ENCODE data around the gene CWC27. TPM values are rescaled to one million over a fixed set of nuclear protein-coding genes. Genes with fewer than 3 reads are reported as not detected.

CWC27 gene
- total RNA-seq, 4 donors from 2014 or later = 13.0 to 22.9 (median 19.9) TPM

DNA sequence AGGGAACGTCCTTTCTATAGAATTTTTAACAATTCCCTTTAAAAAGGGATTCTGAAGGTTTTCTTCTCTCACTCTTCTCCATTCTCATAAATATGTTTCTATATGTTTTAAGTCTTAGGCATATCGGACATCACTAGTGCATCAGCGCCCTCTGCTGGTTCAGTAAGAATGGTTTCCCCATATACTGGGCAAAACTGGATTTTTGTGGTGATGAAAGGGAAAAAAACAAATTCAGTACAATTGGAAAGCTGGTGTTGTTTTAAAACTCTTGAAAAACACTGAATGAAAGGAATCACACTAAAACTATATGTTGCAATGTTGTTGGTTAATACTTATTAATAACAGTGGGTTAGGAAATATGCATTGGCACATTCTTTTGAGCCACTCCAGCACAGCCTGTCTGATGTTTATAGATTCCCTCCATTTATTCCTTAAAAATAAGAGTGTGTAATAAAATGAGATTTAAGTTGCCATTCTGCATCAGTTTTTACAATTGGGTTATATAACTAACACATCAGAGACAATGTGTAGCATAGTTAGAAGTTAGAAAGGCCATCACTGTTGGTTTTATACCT, 15.8 kb downstream of the CWC27 start:
- Histone ChIP-seq H3K36me3 (peaks cover 5 to 22% of the 10 kb centered on the region in 2 donors), H3K9me3 (no peaks in the 10 kb centered on the region), H3K4me1 (peaks cover 0 to 6% (median 0%) of the 10 kb centered on the region in 3 donors), H3K4me3 (no peak overlapping the region), H3K27ac (no peak overlapping the region), H3K27me3 (no peaks in the 10 kb centered on the region)
- TF ChIP-seq EP300 (IDR thresholded peaks at IDR 0.05) = no peak
- TF ChIP-seq, protein P1, sequence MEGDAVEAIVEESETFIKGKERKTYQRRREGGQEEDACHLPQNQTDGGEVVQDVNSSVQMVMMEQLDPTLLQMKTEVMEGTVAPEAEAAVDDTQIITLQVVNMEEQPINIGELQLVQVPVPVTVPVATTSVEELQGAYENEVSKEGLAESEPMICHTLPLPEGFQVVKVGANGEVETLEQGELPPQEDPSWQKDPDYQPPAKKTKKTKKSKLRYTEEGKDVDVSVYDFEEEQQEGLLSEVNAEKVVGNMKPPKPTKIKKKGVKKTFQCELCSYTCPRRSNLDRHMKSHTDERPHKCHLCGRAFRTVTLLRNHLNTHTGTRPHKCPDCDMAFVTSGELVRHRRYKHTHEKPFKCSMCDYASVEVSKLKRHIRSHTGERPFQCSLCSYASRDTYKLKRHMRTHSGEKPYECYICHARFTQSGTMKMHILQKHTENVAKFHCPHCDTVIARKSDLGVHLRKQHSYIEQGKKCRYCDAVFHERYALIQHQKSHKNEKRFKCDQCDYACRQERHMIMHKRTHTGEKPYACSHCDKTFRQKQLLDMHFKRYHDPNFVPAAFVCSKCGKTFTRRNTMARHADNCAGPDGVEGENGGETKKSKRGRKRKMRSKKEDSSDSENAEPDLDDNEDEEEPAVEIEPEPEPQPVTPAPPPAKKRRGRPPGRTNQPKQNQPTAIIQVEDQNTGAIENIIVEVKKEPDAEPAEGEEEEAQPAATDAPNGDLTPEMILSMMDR (IDR thresholded peaks at IDR 0.05) = peak; percentile 65 to 80 (median 75)
- TF ChIP-seq POLR2AphosphoS5 (IDR thresholded peaks at IDR 0.05) = no peak
- WGBS, 2 donors (ENCODE audit: low coverage in 1 of 2) = 0 to 2% methylated on average over 3 of the region's 3 CpGs
- ATAC-seq = peak; percentile 73

DNA sequence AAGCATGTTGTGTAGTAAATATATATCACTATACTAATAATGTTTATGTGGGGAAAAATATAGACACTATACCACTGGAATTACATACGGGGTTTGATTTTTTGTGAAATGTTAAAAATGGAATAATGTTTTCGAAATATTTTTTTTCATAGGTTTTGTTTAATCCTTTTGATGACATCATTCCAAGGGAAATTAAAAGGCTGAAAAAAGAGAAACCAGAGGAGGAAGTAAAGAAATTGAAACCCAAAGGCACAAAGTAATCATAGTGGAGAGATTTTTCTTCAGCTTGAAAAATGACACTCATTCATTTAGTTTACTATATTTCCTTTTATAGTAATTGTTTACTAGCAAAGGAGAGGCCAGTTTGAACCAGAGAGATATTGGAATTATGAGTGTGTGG, 17.6 kb downstream of the CWC27 start:
- TF ChIP-seq, protein P1 (IDR thresholded peaks at IDR 0.05) = no peak
- TF ChIP-seq POLR2AphosphoS5 (IDR thresholded peaks at IDR 0.05) (no peak), EP300 (IDR thresholded peaks at IDR 0.05) (no peak), POLR2A (IDR thresholded peaks at IDR 0.05) (no peak)
- no peak overlapping the region for H3K27ac ChIP-seq
- WGBS, 2 donors (ENCODE audit: low coverage in 1 of 2) = 80 to 87% methylated on average over 2 of the region's 2 CpGs
- peaks cover 5 to 32% of the 10 kb centered on the region in 2 donors for H3K36me3 ChIP-seq
- no peaks in the 10 kb centered on the region for H3K9me3 ChIP-seq
- no peaks in the 10 kb centered on the region for H3K27me3 ChIP-seq
- ATAC-seq = no peak
- peaks cover 0 to 6% (median 0%) of the 10 kb centered on the region in 3 donors for H3K4me1 ChIP-seq
- no peak overlapping the region for H3K4me3 ChIP-seq

DNA sequence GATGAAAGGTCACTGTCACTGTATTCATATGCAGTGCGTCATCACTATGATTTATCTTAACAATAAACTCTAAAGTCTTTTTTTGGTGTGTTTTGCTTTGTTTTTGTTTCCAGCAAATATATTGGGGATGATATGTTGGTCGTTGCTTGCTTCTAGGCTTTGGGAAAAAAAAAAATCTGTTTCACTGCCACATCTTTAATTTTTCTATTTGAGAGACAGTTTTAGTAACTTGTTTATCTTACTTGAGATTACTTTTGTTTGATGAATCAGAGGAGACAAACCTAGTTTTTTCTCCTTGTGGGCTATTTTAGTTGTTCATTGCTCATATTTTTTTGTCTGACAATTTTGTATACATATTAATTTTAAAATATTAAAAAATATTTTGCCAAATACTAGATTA, 19.4 kb downstream of the CWC27 start:
- 74 to 78% methylated on average over 2 of the region's 2 CpGs for WGBS, 2 donors (ENCODE audit: low coverage in 1 of 2)
- no peak overlapping the region for H3K27ac ChIP-seq
- ATAC-seq = no peak

DNA sequence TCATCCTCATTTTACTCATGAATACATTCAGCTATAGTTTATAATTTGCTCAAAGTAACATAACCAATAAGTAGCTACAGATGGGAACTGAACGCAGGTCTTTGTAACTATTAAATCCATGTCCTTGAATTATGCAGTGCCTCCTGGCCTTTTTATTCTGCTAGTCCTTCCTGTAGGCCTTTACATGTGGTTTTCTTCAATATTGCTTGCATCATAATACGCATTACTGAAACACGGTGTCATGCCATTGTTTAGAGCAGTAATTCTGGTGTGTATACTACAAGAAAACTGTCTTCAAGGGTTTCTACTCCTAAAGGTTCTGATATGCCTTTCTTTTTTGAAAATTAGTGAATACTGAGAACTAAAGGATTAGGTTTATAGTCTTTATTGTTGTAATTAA, 20.7 kb downstream of the CWC27 start:
- no peak for ATAC-seq

More for the DNA sequence above, 19.4 kb downstream of the CWC27 start:
- Histone ChIP-seq H3K36me3 (peaks cover 5 to 22% of the 10 kb centered on the region in 2 donors), H3K4me1 (peaks cover 0 to 6% (median 0%) of the 10 kb centered on the region in 3 donors), H3K4me3 (no peak overlapping the region), H3K27me3 (no peaks in the 10 kb centered on the region), H3K9me3 (no peaks in the 10 kb centered on the region)
- TF ChIP-seq EP300 (IDR thresholded peaks at IDR 0.05) = no peak
- no peak for TF ChIP-seq POLR2AphosphoS5 (IDR thresholded peaks at IDR 0.05)
- no peak for TF ChIP-seq POLR2A (IDR thresholded peaks at IDR 0.05)
- TF ChIP-seq, protein P1 (IDR thresholded peaks at IDR 0.05) = no peak

More for the DNA sequence above, 20.7 kb downstream of the CWC27 start:
- peaks cover 0 to 2% (median 0%) of the 10 kb centered on the region in 3 donors for H3K4me1 ChIP-seq
- H3K9me3 ChIP-seq = no peaks in the 10 kb centered on the region
- no peak overlapping the region for H3K4me3 ChIP-seq
- H3K36me3 ChIP-seq = peaks cover 5 to 21% of the 10 kb centered on the region in 2 donors
- no peak for TF ChIP-seq EP300 (IDR thresholded peaks at IDR 0.05)
- TF ChIP-seq, protein P1 (IDR thresholded peaks at IDR 0.05) = no peak
- TF ChIP-seq POLR2AphosphoS5 (IDR thresholded peaks at IDR 0.05) = no peak
- TF ChIP-seq POLR2A (IDR thresholded peaks at IDR 0.05) = no peak
- WGBS, 2 donors (ENCODE audit: low coverage in 1 of 2) = 85% methylated on average over 3 of the region's 3 CpGs
- no peak overlapping the region for H3K27ac ChIP-seq
- no peaks in the 10 kb centered on the region for H3K27me3 ChIP-seq

Data from gastroesophageal sphincter (tissue), 4 donors.